HK-2 (cell line): ENCODE data around the gene DOC2A.

ENCODE experiments used
- DNase-seq: peaks from one replicate; pipeline ENCODE4 v3.0.0-alpha.2; 2018; ENCODE audit not compliant: unreplicated experiment

Gene DOC2A

DNA sequence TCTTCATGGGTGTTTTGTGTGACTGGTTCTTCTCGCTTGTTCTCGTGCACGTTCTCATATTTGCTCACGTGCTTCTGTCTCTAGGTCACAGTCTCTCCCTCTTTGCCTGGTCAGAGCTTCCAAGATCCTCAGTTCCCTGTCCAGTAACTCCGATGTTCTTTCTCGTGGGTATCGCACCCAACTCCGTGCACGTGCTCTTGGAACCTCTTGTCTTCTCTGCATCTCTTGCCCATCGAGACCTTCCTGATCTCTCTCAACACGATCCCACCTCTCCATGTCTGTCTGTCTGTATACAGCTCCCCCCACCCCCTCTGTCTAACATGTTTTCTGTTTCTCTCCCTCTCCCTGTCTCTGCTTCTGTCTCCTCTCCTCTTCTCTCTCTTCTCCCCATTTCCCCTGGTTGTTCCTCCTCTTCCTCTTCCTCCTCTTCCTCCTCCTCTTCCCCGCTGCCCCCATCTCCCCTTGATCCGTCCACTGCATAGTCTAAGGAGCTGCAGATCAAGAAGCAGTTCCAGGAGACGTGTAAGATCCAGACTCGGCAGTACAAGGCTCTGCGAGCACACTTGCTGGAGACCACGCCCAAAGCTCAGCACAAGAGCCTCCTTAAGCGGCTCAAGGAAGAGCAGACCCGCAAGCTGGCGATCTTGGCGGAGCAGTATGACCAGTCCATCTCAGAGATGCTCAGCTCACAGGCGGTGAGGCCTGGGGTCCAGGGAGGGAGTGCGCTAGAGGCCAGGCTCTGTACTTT lies 21.5 kb downstream of the DOC2A start:
- no peak for DNase-seq

DNA sequence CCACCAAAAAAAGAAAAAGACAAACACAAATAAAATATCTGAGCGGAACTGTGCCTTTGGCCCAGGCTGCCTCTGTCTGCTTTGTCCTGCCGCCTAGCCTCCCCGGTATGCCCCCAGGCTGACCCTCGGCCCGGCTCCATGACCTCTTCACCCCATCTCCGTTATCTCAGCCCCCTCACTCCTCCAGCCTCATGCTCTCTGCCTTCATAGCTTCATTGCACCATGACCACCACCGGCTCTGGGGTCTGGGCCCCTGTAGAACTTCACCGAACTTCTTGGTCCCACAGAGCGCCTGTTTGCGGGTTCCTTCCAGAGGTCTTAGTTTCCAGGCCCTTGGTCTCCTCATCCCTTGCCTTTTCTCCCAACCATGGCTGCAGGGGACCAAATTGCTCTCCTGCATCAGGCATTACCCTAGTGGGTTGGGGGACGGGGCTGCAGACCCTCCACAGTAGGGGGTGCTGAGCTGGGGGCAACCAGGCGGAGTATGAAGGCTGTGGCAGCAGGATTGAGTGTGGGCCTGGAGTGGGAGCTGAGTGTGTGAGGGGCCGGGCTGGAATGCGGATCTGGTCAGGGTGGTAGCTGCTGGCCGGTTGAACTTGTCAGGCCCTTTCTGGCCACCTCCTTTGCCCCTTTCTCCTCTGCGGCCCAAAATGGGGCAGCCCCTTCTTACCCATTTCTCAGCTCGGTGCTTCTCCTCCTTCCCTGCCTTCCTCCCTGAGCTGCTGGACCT lies 22.3 kb downstream of the DOC2A start:
- no peak for DNase-seq

DNA sequence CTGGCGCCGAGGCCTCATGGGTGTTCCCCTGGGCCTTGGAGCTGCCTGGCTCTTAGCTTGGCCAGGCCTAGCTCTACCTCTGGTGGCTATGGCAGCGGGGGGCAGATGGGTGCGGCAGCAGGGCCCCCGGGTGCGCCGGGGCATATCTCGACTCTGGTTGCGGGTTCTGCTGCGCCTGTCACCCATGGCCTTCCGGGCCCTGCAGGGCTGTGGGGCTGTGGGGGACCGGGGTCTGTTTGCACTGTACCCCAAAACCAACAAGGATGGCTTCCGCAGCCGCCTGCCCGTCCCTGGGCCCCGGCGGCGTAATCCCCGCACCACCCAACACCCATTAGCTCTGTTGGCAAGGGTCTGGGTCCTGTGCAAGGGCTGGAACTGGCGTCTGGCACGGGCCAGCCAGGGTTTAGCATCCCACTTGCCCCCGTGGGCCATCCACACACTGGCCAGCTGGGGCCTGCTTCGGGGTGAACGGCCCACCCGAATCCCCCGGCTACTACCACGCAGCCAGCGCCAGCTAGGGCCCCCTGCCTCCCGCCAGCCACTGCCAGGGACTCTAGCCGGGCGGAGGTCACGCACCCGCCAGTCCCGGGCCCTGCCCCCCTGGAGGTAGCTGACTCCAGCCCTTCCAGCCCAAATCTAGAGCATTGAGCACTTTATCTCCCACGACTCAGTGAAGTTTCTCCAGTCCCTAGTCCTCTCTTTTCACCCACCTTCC lies 23.3 kb downstream of the DOC2A start:
- no peak for DNase-seq

DNA sequence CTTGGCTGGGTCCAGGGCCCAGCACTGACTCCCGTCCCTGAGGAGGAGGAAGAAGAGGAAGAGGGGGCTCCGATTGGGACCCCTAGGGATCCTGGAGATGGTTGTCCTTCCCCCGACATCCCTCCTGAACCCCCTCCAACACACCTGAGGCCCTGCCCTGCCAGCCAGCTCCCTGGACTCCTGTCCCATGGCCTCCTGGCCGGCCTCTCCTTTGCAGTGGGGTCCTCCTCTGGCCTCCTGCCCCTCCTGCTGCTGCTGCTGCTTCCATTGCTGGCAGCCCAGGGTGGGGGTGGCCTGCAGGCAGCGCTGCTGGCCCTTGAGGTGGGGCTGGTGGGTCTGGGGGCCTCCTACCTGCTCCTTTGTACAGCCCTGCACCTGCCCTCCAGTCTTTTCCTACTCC lies 23.9 kb downstream of the DOC2A start:
- DNase-seq = no peak

DNA sequence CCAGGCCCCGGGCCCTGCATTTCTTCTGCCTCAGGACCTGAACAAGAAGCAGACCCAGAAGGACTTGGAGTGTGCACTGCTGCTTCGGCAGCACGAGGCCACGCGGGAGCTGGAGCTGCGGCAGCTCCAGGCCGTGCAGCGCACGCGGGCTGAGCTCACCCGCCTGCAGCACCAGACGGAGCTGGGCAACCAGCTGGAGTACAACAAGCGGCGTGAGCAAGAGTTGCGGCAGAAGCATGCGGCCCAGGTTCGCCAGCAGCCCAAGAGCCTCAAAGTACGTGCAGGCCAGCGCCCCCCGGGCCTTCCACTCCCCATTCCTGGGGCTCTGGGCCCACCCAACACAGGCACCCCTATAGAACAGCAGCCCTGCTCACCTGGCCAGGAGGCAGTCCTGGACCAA lies 24.6 kb downstream of the DOC2A start:
- no peak for DNase-seq

DNA sequence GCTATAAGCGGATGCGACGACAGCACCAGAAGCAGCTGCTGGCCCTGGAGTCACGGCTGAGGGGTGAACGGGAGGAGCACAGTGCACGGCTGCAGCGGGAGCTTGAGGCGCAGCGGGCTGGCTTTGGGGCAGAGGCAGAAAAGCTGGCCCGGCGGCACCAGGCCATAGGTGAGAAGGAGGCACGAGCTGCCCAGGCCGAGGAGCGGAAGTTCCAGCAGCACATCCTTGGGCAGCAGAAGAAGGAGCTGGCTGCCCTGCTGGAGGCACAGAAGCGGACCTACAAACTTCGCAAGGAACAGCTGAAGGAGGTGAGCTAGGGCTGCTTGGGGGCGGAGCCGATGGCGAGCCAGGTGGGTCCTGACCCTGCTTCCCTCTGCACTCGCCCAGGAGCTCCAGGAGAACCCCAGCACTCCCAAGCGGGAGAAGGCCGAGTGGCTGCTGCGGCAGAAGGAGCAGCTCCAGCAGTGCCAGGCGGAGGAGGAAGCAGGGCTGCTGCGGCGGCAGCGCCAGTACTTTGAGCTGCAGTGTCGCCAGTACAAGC lies 25.5 kb downstream of the DOC2A start:
- no peak for DNase-seq

DNA sequence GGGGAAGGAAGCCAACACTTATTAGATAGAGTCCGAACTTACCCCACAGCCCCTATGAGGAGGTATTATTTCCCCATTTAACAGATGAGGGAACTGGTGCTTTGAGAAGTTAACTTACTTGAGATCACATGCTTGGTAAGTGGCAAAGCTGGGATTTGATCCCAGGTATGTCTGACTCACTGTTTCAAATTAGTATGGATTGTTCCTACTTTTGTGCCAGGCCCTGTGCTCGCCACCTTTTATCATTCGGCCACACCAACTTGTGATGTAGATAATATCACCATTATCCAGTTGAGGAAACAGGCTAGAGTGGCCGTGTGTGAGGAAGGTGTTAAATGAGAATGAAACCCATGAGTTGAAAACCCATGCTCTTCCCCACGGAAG lies 26.1 kb downstream of the DOC2A start:
- no peak for DNase-seq

GRCh38 chr16:29984137-29984763 lies 26.6 kb downstream of the DOC2A start:
- DNase-seq = no peak

DNA sequence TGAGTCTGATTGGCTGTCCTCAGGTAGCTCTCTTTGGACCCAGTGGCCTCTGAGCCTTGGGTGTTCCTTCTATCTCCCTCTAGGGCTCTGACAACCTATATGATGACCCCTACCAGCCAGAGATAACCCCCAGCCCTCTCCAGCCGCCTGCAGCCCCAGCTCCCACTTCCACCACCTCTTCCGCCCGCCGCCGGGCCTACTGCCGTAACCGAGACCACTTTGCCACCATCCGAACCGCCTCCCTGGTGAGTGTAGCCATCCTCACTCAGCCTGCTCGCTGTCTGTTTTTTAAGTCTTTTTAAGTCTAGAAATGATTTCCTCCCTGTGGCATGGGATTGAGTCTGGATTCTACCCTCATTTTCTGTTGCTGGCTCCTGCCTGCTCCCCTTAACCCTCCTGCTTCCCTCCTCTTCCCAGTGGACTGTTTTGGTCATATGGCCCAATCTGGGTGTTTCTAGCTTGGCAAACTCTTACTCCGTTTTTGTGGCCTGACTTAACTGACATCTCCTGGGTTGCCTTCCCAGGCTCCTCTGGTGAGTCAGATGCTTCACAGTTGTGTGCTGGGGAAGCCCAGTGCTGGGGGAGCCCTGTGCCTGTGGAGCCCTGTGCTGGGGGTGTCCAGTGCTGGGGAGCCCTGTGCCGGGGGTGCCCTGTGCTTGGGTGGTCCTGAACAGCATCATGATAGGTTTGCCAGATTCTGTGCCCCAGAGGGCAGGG lies 27.2 kb downstream of the DOC2A start:
- DNase-seq = no peak

GRCh38 chr16:29982560-29983419 lies 28.0 kb downstream of the DOC2A start:
- no peak for DNase-seq

DNA sequence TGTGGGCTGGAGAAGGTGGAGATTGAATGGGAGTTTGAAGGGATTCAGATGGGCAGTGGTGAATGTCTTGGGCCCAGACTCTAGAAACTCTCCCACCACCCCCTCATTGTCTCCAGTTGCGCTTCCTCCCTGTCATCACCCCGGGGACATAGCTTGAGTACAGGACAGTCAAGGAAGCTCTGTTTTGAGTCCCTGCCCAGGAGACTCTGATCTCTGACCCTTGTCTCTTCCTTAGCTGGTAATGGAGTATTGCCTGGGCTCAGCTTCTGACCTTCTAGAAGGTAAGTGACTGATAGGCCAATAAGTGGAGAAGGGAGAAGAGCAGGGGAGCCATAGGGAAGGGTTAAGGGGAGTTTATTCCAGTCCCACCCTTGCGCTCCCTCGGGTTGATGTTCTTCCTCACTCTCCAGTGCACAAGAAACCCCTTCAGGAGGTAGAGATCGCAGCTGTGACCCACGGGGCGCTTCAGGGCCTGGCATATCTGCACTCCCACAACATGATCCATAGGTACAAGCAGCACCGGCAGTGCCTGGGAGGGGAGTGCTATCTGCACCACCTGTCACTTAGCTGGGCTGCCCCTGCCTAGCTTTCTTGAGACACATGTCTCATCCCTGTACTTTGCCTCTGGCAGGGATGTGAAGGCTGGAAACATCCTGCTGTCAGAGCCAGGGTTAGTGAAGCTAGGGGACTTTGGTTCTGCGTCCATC lies 32.1 kb downstream of the DOC2A start:
- no peak for DNase-seq

GRCh38 chr16:29978081-29978480 lies 32.7 kb downstream of the DOC2A start:
- no peak for DNase-seq

DNA sequence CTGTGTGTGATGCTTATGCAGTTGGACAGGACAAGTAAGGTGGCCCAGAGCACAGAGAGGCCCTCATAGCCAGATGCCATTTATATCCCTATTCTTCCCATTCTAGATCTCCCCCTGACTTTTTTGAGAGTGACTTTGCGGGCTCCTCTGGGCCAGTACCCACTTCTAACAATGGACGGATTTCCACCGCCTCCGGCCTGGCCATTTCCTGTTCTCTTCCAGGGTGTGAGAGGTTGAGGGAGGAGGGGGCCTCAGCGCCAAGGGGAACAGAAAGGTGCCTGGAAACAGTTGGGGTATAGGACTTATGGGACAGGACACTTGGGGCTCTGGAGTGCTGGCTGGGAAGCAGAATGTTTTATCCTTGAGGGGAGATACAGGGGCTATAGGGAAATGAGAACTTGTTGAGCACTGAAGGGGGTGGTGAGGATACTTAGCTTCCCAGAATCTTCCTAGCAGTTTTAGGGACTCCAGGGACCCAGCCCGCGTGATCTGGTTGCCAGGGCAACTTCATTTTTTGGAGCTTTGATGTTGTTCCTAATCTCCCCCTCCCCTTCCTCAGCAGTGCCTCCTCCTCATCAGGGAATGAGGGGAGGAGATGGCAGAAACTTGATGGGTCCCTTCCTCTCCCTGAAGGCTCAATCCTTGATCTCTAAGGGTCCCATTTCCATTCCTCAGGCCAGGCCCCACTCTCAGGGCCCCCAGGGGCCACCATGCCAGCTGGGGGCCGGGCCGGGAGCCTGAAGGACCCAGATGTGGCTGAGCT lies 33.6 kb downstream of the DOC2A start:
- no peak for DNase-seq

- DNase-seq = no peak
Measured at GRCh38 chr16:29975811-29976511, 34.9 kb downstream of the DOC2A start.

DNA sequence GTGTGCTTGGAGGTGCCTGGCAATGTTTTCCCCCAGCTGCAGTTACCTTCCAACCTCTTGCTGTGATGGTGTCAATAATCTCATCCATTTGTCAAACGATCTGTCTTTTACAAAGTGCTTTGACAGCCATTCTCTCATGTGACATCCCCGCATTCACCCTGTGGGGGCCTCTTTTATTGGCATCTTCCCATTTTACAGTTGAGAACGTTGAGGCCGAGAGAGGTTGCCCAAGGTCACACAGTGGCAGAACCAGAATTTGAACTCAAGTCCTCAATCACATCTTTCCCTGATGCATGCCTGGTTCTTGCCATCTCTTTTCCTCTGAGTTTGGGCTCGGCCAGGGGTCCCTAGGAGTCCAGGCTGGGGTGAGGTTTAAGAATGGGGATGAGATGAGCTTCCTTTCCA lies 35.7 kb downstream of the DOC2A start:
- no peak for DNase-seq

- no peak for DNase-seq
Measured at GRCh38 chr16:29974291-29975133, 36.3 kb downstream of the DOC2A start.
